ENCODE measurements around the gene DNAJC22.

Gene DNAJC22

GRCh38 chr12:49345051-49345824 is 1.4 kb upstream of the DNAJC22 start:
- no peak for DNase-seq (ENCODE audit: low spot score)

DNA sequence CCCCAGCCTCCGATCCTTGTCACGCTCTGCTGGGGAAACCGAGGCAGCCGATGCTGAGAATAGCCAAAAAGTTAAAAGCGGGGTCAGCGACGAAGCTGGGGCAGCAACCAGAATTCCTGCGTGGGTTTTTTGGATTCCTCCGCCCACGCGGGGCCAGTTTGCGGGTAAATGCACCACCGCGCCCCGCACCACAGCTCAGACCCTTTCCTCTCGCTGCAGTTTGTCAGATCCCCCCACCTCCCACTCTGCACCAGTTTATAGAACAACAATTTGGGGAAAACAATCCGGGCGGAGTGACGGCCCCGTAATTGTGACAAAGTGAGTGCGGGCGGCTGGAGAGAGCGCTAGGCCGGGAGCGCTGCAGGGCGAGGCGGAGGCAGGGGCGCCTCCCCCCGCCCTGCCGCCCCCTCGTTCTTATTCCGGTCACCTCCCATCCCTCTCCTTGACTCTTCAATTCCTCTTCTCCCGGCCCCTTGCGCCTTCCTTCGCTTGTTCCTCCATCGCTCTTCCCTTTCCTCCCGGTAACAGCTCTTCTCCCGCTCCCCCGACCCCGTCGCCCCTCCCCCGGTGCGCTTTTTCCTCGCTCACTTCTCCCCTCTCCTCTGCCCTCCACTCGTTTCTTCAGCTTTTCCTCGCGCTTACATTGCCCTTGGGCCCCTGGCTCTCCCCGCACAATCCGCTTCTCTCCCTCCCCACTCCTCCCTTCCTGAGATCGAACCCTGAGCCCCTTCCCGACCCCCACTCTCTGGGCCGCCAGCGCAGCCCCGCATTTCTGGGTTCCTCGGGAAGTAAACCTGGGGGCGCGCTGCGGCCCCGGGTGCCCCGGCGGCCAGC is 646 bp upstream of the DNAJC22 start:
- no peak for DNase-seq (ENCODE audit: low spot score)

DNA sequence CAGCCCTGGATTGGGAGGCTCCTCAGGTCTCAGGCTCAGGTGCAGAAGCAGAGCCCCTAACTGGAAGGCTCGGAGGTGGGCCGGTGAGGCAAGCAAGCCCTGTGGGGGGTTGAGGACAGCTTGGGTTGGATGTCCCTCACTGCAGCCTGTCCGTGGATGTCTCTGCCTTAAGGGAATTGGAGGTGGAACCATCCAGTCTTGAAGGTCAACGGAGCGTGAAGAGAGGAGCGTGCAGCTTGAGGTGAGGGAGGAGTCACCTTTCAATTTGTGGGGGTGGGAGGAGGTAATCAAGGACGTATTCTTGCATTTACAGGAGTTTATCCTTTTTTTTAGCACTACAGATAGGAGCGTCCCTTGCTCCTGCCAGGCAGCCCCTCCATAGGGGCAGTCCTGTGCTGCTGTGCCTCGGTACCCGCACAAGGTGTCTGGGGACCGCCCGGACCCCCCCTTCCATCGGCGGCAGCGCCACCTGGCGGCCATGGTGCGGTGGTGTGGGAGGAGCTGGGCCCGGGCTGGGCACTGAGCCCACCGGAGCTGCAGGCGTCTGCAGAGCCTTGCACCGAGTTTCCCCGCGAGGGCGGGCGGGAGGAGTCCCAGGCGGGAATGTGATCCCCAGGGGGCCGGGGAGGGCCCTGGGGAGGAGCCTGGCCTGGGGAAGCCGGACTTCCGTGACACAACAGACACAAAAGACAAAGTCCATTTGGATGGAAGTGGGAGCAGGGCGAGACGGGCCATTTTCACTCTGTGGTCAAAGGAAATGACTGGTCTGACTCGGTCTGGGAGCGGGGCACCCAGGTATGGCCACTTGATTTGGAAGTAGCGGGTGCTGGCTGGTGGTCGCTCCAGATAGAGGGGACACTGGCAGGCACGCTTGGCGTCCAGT is 864 bp downstream of the DNAJC22 start:
- DNase-seq (ENCODE audit: low spot score), result peak; percentile 99

GRCh38 chr12:49348781-49349180 is 2.1 kb downstream of the DNAJC22 start:
- no peak for DNase-seq (ENCODE audit: low spot score)

- DNase-seq (ENCODE audit: low spot score), result no peak
Measured at GRCh38 chr12:49349266-49349665, 2.6 kb downstream of the DNAJC22 start.

GRCh38 chr12:49352351-49352750 is 5.7 kb downstream of the DNAJC22 start:
- DNase-seq (ENCODE audit: low spot score), result no peak

GRCh38 chr12:49355913-49356312 is 9.2 kb downstream of the DNAJC22 start:
- no peak for DNase-seq (ENCODE audit: low spot score)

GRCh38 chr12:49357103-49357678 is 10.5 kb downstream of the DNAJC22 start:
- peak; percentile 34 for DNase-seq (ENCODE audit: low spot score)

- peak; percentile 61 for DNase-seq (ENCODE audit: low spot score)
Measured at GRCh38 chr12:49358483-49359141, 11.9 kb downstream of the DNAJC22 start.

- DNase-seq (ENCODE audit: low spot score), result no peak
Measured at GRCh38 chr12:49359671-49360070, 13.0 kb downstream of the DNAJC22 start.

GRCh38 chr12:49362077-49362476 is 15.4 kb downstream of the DNAJC22 start:
- no peak for DNase-seq (ENCODE audit: low spot score)

GRCh38 chr12:49364989-49365388 is 18.3 kb downstream of the DNAJC22 start:
- no peak for DNase-seq (ENCODE audit: low spot score)

DNA sequence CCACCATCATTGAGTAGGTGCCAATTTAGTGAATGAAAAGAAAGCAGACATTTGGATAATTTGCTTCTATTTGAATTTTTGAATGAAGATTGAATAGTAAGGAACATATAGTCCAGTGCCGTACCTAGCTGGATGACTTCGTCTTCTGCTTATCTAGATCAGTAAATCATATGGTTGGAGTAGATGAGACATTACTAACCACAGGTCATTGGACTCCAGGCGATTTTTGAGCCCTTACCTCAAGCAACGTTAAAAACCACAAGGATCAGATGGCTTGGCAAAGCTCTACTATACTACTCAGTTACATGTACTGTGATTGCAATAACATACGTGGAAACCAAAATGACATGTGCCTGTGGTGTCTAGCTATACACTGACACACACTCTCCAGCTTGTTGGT is 18.9 kb downstream of the DNAJC22 start:
- peak; percentile 30 for DNase-seq (ENCODE audit: low spot score)

GRCh38 chr12:49366096-49366651 is 19.5 kb downstream of the DNAJC22 start:
- no peak for DNase-seq (ENCODE audit: low spot score)

- peak; percentile 94 for DNase-seq (ENCODE audit: low spot score)
Measured at GRCh38 chr12:49366652-49367380, 20.1 kb downstream of the DNAJC22 start.

DNA sequence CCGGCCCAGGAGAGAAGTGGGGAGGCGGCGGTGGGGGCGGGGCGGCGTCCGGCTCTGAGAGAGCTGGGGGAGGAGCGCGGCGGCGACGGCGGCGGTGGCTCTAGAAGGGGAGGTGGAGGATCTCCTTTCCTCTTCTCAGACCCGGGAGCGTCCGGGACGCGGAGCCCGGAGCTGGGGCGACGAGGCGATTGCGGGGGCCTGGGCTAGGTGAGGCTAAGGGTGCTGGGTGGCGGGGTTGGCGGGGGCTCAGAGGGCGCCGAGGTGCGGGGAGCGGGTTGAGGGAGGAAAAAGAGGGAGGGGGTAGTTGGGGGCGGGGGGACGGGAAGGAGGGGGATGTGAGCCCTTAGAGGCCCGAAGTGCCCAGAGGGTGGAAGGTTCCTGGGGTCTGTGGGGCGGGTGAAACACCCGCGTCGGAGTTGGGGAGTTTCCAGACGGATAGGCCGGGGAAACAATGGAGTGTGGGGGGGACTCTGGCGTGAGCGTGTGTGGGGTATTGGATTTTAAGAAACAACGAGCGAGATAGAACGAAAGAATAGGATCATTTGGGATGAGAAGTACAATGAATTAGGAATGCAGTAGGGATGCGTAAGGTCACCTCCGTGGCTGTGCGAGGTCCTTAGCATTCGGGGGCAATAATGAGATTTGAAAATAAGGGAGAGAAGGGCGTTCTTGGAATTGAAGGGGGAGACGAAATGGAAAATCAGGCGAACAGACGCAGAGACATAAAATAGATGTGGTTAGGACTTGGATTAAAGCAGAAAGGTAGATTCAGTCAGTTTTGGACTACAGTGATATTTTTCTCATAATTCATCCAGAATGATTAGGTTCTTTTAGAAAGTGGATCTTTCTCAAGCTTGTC is 20.9 kb downstream of the DNAJC22 start, which contains the start of gene SPATS2:
TSS of gene SPATS2 (plus strand) at position 82 of the 859 bp plus-strand sequence. CDS start 93,551 bp downstream, outside the sequence.
- DNase-seq (ENCODE audit: low spot score), result no peak

- DNase-seq (ENCODE audit: low spot score), result no peak
Measured at GRCh38 chr12:49368240-49368600, 21.5 kb downstream of the DNAJC22 start.

- no peak for DNase-seq (ENCODE audit: low spot score)
Measured at GRCh38 chr12:49369411-49370145, 22.9 kb downstream of the DNAJC22 start.

GRCh38 chr12:49370539-49370938 is 23.9 kb downstream of the DNAJC22 start:
- DNase-seq (ENCODE audit: low spot score), result no peak
